Hindlimb muscle (tissue), 1 donor: Measurements from ENCODE around the gene B4GALT1. TPM values are rescaled to one million over a fixed set of nuclear protein-coding genes. Genes with fewer than 3 reads are reported as not detected.

ENCODE experiments used
- DNase-seq: peaks from one replicate; pipeline ENCODE4 v3.0.0-alpha.2; 2013
- polyA plus RNA-seq: library from polyadenylated mRNA; unstranded; fragments of 120-200 nt; gene quantifications from one replicate; pipeline ENCODE4 v1.2.1, GENCODE V29; 2013; ENCODE audit not compliant: insufficient read length

B4GALT1 gene
- polyA plus RNA-seq, 1 donor: 38.4 TPM

DNA sequence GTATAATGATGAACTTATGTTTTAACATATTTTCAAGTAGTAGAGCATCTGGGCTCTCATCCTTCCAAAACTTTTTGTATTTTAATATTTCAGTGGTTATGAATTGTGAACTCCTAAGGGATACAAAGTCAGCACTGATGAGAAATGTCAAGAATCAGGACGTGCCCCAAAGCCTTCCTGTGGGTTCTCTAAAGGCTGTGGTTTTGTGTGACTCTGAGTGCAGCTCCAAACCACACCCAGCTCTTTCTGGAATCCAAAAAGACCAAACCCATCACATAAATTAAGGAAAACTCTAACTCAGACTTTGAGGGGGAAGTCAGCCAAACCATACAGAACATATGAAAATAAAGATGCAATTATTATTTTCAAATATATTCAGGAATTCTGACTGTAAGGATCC is 49.8 kb downstream of the B4GALT1 start:
- no peak for DNase-seq

DNA sequence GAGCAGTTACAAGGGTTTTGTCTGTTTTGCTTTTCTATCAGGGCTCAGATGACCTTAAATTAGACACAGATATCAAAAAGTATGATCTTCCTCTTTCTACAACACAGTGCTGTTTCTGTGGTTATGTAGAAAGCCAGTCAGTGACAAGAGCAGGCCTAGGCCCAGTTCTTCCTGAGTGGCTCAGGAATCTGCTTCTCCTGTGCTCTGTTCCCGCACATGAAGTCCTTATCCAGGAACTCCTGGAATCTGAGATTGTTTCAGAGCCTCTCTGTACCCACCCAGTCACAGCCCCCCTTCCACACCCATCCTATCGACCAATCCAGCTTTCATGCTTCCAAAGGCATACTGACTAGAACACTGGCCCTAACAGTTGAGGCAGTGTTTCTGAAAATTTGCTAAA is 50.3 kb downstream of the B4GALT1 start:
- no peak for DNase-seq

DNA sequence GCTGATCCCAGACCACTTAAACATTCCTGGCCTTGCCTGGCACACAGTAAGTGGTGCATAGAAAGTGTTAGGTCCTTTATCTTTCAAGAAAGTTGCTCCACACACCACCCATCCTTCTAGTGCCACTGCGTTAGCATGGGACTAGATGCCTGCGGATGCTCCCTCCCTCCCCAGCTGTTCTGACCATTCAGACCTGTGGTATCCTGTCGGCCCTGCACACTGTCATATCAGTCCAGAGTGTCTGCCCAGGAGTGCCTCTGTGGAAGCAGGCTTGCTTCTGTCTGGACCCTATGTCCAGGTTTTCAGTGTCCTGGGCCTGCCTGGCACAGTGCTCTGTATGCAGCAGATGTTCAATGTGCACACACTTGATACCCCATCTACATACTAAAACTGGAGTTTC is 52.4 kb downstream of the B4GALT1 start:
- DNase-seq: no peak

DNA sequence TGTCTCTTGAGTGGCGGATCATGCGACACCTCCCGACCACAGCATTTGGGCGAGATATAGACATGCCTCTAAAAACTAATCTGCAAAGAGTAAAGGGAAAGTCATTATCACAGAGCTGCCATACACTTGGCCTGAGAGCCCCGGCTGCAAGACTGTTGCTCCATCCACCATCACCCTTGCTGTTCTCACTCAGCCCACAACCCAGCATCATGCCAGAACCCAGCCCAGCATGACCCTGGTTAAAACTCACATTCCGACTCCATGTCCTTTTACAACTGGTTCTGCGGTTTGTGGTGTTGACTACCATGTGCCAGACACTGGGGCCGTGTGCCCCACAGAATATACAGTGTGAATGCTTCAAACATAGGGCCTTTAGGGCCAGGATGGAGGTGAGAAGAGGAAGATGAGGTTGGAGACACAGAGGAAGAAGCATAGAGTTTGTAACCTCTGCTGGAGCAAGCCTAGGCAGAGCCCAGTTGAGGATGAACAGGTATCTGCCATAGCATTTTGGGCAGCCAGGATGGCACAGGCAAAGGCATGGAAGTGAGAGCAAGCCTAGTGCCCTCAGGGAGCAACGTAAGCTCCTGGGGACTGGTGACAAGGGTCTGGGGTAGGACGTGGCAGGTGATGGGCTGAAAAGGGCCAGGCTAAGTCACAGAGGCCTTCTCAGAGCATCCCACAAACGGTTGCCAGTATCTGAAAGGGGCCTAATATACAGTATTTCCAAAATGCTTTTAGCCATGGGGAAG is 53.2 kb downstream of the B4GALT1 start:
- no peak for DNase-seq

GRCh38 chr9:33112094-33112493 is 55.0 kb downstream of the B4GALT1 start:
- no peak for DNase-seq

- DNase-seq: no peak
Observed at GRCh38 chr9:33111631-33112030, 55.5 kb downstream of the B4GALT1 start.

GRCh38 chr9:33110686-33111085 is 56.5 kb downstream of the B4GALT1 start:
- no peak for DNase-seq

DNA sequence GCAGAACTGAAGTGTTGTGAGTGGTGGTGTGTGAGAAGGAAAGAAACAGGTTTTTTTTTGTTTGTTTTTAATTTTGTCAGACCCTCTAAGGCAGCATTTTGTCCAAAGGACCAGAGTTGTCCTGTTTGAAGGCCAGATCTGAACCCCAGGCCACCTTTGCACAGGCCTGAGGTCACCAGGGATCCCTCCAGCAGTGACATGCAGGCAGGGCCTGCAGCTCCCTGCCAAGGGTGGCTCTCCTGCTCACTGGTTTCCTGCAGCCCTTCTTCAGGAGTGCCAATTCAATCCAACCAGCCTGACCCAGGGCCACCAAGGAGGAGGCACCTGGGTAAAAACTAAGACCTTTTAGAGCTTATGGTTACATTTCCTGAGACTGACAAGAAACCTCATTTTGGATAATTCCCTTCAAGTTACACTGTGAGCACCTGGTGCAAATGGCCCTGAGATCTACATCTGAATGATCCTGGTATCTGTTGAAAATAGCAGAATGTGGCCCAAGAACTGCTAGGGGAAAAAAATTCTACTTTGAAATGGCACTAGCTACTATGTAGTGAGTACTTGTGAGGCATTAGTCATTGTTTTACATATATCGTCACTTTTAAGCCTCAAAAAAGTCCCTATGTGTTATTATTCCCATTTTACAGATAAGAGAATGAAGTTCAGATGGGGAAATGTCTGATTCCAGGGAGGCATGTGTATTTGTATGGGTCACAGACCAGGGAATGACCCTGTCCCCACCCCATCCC is 57.1 kb downstream of the B4GALT1 start:
- DNase-seq: no peak

DNA sequence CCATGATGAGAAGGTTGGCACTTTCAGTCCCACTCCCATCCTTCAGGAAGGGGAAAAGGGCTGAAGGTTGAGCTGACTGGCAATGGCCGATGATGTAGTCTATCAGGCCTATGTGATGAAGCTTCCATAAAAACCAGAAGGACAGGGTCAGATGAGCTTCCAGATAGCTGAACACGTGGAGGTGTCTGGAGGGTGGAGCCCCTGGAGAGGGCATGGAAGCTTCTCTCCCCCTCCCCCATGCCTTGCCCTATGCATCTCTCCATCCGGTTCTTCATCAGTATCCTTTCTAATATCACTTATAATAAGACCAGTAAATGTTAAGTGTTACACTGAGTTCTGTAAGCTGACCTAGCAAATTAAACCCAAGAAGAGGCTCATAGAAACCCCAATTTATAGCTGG is 58.0 kb downstream of the B4GALT1 start:
- no peak for DNase-seq

- no peak for DNase-seq
Observed at GRCh38 chr9:33108472-33108871, 58.7 kb downstream of the B4GALT1 start.

- no peak for DNase-seq
Observed at GRCh38 chr9:33107762-33108161, 59.4 kb downstream of the B4GALT1 start.

DNA sequence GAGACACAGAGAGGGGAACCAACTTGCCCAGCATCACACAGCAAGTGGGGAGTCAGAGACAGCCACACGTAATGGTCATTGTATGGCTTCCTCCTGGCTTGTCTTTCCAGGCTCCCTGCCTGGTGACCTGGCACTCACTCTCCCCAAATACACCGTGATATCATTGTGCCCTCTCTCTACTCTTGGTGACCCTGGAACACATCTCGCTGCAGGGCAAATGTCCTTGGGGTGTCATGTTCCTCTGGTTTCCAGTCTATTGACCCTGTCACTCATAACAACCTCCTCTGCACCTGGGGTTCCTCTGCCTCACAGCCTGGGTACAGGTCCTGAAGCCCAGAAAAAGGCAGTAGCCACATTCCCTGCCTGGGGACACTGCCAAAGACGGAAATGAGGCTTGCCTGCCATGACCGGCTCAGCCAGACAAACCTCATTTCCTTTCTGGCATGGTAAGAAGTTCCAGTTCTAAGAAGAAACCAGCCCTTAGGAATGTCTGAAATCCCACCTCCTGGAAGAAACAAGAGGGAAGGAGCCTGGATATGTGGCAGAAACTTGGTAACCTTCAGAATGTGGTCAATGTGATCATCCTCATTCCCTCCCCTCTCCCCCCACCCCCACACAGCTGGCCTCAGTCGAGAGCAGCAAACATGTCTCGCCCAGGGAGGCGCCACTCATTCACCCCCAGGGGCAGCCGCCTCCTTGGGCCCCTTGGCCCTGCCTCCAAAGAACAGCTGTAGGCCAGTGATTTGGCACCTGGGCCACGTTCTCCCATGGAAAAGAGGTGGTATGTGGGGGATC is 60.1 kb downstream of the B4GALT1 start:
- DNase-seq: peak; percentile 66

DNA sequence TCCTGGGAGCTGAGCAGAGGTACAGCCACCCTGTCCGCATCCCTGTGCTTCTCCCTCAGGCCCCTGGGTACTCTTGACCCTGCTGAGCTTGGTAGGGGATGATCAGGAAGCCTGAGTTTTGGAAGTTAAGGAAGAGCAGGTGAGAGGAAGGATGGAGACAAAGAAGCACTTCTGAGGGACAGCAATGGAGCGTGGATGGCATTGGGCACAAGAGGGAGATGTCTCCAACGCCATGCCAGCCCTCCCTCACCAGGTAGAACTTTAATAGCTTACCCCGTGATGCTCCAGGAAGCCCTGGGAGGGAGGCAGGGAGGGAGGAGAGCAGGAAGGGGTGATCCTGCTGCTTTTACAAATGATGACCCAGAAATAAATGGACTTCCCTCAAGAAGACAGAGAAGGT is 60.8 kb downstream of the B4GALT1 start:
- no peak for DNase-seq

DNA sequence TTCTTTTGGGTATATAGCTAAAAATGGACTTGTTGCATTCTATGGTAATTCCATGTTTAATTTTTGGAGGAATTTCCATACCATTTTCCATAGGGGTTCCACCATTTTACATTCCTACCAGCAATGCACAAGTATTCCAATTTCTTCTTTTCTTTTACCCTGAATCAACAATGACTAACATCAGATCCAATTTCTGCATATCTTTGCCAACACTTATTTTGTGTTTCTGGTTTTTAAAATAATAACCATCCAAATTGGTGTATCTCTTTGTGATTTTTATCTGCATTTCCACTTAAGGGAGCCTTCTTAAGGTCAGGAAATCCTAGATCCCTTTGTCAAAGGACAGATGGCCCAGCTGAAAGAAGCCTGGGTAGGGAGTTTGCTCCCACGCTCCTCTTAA is 61.2 kb downstream of the B4GALT1 start:
- no peak for DNase-seq

- DNase-seq: no peak
Observed at GRCh38 chr9:33105504-33105903, 61.6 kb downstream of the B4GALT1 start.

GRCh38 chr9:33104401-33104800 is 62.7 kb downstream of the B4GALT1 start:
- DNase-seq: no peak

- no peak for DNase-seq
Observed at GRCh38 chr9:33103501-33104281, 63.4 kb downstream of the B4GALT1 start.

DNA sequence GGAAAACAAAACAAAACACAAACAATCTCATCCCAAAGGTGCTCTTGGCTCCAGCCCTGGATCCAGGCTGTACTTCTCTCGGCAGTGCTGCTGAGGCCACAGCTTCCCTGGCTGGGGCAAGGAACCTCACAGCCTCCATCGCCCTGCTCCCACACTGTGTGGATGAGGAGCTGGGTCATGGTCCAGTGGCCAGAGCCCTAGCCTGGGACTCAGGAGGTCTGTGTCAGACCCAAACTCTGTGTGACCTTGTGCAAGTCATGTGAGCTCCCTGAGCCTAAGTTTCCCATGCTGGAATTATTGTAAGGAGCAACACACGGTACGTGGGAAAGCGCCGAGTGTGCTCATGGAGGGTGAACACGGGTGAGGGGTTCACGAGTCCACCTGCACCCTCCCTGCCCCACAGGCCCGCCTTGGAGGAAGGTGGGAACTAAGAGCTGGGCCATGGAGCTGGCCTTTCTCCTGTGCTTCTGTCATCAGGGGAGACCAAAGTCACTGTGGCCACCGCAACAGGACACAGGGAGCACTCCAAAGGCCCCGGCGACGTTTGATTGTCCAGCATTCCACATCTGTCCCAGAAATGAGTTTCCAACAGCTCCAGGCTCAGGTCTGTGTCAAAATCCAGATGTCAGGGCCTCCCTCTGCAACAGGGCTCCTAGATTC is 64.5 kb downstream of the B4GALT1 start:
- no peak for DNase-seq

DNA sequence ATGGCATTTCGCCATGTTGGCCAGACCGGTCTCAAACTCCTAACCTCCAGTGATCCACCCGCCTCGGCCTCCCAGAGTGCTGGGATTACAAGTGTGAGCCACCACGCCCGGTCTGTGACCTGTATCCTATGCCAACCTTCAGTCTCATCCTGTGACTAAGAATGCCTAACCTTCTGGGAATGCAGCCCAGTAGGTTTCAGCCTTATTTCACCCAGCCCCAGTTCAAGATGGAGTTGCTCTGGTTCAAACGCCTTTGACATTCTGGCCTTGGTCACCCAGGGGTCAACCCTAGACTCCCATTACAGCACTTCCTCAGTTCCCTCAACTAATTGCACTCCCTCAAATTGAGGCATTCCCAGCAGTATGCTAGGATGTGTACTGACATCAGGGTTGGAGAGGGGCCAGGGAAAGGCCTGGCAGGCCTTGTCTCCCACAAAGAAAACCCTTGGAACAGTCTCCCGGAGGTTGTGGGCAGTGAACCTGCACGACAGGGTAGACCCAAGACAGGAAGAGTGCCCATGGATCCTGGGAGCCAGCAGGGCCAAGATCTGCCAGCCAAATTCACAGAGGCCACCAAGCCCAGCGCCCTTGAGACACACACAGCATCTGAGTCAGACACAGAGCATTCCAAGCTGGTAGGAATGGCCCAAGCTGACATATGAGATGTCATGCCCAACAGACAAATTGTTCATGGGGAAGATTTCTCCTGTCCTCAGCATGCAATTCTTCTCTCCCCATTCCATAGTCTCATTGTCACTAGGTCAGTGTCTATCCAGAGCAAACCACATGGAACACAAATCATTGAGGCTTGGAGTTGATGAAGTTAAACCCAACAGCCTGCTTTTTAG is 65.8 kb downstream of the B4GALT1 start:
- DNase-seq: no peak

DNA sequence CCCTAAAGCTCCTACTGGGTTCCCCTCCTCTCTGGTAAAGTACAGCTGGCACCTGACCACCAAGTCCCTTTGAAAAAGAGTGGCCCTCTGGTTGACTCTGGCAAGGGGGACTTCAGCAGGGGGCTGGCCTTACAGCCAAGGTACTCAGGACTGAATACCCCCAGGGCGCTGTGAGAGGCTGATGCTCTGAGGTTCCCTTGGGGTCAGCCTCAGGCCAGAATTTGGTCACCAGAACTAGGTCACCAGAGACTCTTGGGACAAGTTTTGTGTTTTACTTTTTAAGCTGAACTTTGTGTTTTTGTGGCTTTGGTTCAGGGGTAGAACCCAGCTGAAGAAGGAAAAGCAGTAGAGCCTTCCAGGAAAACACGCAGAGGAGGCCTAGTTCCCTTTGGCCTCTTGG is 67.4 kb downstream of the B4GALT1 start:
- DNase-seq: no peak

DNA sequence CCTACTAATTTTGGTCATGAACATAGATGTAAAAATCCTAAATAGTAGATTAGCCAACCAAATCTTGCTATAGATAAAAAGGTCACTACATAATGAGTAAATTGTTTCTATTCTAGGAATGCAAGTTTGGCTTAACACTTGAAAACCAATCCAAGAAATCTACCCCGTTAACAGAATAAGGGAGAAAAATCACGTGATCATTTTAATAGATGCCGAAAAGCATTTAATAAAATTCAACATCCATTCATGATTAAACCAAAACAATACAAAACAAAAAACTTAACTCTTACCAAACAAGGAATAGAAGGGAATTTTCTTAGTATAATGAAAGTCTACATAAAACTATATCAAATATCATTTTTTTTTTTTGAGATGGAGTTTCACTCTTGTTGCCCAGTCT is 69.9 kb downstream of the B4GALT1 start:
- DNase-seq: no peak
